Activated CD4-positive, alpha-beta memory T cell treated with anti-CD3 and anti-CD28 coated beads, Interleukin-2, amount 10 ng/mL, durations not matched to agents 7 days and 5 days (primary cell): ENCODE data around the gene LSM4. TPM values are rescaled to one million over a fixed set of nuclear protein-coding genes. Genes with fewer than 3 reads are reported as not detected.
A peak's percentile ranks its signal among the peaks of the same experiment; 100 is the strongest.

Experiments
- CTCF ChIA-PET: fragments of 350-600 bp; sonication (Branson Sonifier 250); formaldehyde crosslinking; loops from one replicate; lab custom pipeline; 2021; ENCODE audit warnings: antibody characterized with exemption, inconsistent platforms; lab: Charles Lee
- POLR2A ChIA-PET: fragments of 350-600 bp; sonication (Branson Sonifier 250); formaldehyde crosslinking; loops from one replicate; lab custom pipeline; 2021; ENCODE audit warnings: antibody characterized with exemption; lab: Charles Lee
- DNase-seq: peaks from one replicate; pipeline ENCODE4 v3.0.0-alpha.2; 2020
- H3K27ac Mint-ChIP-seq: one replicate; pipeline ENCODE4 v1.8.0; 2021; ENCODE audit warnings: mild to moderate bottlenecking, mixed read lengths
- H3K27me3 Mint-ChIP-seq: one replicate; pipeline ENCODE4 v1.8.0; 2021; ENCODE audit warnings: mixed read lengths
- H3K36me3 Mint-ChIP-seq: one replicate; pipeline ENCODE4 v1.8.0; 2021; ENCODE audit warnings: low read depth, mixed read lengths
- H3K4me1 Mint-ChIP-seq: one replicate; pipeline ENCODE4 v1.8.0; 2021; ENCODE audit warnings: mixed read lengths
- H3K4me3 Mint-ChIP-seq: one replicate; pipeline ENCODE4 v1.8.0; 2021; ENCODE audit warnings: mild to moderate bottlenecking, mixed read lengths
- H3K9me3 Mint-ChIP-seq: one replicate; pipeline ENCODE4 v1.8.0; 2021; ENCODE audit warnings: mixed read lengths
- total RNA-seq, 2 experiments: library from RNA; stranded (reverse); gene quantifications; one replicate each; pipeline ENCODE4 v1.2.3, GENCODE V29; 2021

LSM4 gene
- total RNA-seq, 2 experiments from 2014 or later, result 180 to 186 TPM

GRCh38 chr19:18308051-18308947 lies 14.6 kb downstream of the LSM4 start:
- H3K36me3 Mint-ChIP-seq, result peaks cover 65% of the 10 kb centered on the region
- H3K27ac Mint-ChIP-seq, result peak overlapping the region; percentile 94
- no peaks in the 10 kb centered on the region for H3K27me3 Mint-ChIP-seq
- H3K4me1 Mint-ChIP-seq, result peaks cover 46% of the 10 kb centered on the region
- POLR2A ChIA-PET, result interaction anchor here (1.7 to 25.3 kb wide), 4 partner anchors 11 to 110 kb away, joined by 7 to 1184 read pairs (median 172); partner anchors contain the start of genes IQCN, JUND, LSM4 and SSBP4
- no peaks in the 10 kb centered on the region for H3K9me3 Mint-ChIP-seq
- CTCF ChIA-PET, result interaction anchor here (1.1 to 3.4 kb wide), 2 partner anchors 9 to 28 kb away, joined by 4 to 46 read pairs; partner anchors contain the start of gene JUND
- DNase-seq, result no peak
- no peak overlapping the region for H3K4me3 Mint-ChIP-seq

- peaks cover 48% of the 10 kb centered on the region for H3K4me1 Mint-ChIP-seq
- DNase-seq, result peak; percentile 37
- H3K4me3 Mint-ChIP-seq, result peak overlapping the region; percentile 93
- no peaks in the 10 kb centered on the region for H3K27me3 Mint-ChIP-seq
- H3K36me3 Mint-ChIP-seq, result peaks cover 60% of the 10 kb centered on the region
- ChIA-PET CTCF (interaction anchor here (0.5 to 3.4 kb wide), 7 partner anchors 13 to 103 kb away, joined by 3 to 46 read pairs (median 3); partner anchors contain the start of gene JUND), POLR2A (interaction anchor here (0.8 to 25.3 kb wide), 7 partner anchors 12 to 111 kb away, joined by 3 to 1184 read pairs (median 7); partner anchors contain the start of genes IQCN, JUND, LSM4 and SSBP4)
- H3K9me3 Mint-ChIP-seq, result no peaks in the 10 kb centered on the region
- H3K27ac Mint-ChIP-seq, result peak overlapping the region; percentile 94
Observed at GRCh38 chr19:18307271-18307681, 15.6 kb downstream of the LSM4 start.

GRCh38 chr19:18306888-18307260 lies 16.0 kb downstream of the LSM4 start:
- Mint-ChIP-seq H3K4me1 (peaks cover 51% of the 10 kb centered on the region), H3K27me3 (no peaks in the 10 kb centered on the region), H3K36me3 (peaks cover 60% of the 10 kb centered on the region), H3K4me3 (peak overlapping the region; percentile 93), H3K27ac (peak overlapping the region; percentile 94), H3K9me3 (no peaks in the 10 kb centered on the region)
- peak; percentile 41 for DNase-seq
- CTCF ChIA-PET, result interaction anchor here (0.5 to 3.4 kb wide), 7 partner anchors 14 to 104 kb away, joined by 3 to 46 read pairs (median 3); partner anchors contain the start of gene JUND
- POLR2A ChIA-PET, result interaction anchor here (0.8 to 25.3 kb wide), 7 partner anchors 12 to 112 kb away, joined by 3 to 1184 read pairs (median 7); partner anchors contain the start of genes IQCN, JUND, LSM4 and SSBP4

GRCh38 chr19:18306209-18306887 lies 16.5 kb downstream of the LSM4 start:
- peaks cover 52% of the 10 kb centered on the region for H3K4me1 Mint-ChIP-seq
- peak overlapping the region; percentile 94 for H3K27ac Mint-ChIP-seq
- H3K36me3 Mint-ChIP-seq, result peaks cover 60% of the 10 kb centered on the region
- no peak for DNase-seq
- POLR2A ChIA-PET, result interaction anchor here (0.8 to 25.3 kb wide), 11 partner anchors 10 to 112 kb away, joined by 3 to 1184 read pairs (median 8); partner anchors contain the start of genes IQCN, JUND, LSM4 and SSBP4
- H3K27me3 Mint-ChIP-seq, result no peaks in the 10 kb centered on the region
- peak overlapping the region; percentile 93 for H3K4me3 Mint-ChIP-seq
- CTCF ChIA-PET, result interaction anchor here (0.5 to 6.7 kb wide), 8 partner anchors 14 to 104 kb away, joined by 3 to 261 read pairs (median 4); partner anchors contain the start of gene JUND
- no peaks in the 10 kb centered on the region for H3K9me3 Mint-ChIP-seq

- peaks cover 53% of the 10 kb centered on the region for H3K4me1 Mint-ChIP-seq
- H3K27me3 Mint-ChIP-seq, result no peaks in the 10 kb centered on the region
- peaks cover 47% of the 10 kb centered on the region for H3K36me3 Mint-ChIP-seq
- CTCF ChIA-PET, result interaction anchor here (0.6 to 6.7 kb wide), 13 partner anchors 10 to 130 kb away, joined by 3 to 261 read pairs (median 4); partner anchors contain the start of genes IQCN, JUND and LSM4
- H3K27ac Mint-ChIP-seq, result peak overlapping the region; percentile 94
- DNase-seq, result peak; percentile 86
- POLR2A ChIA-PET, result interaction anchor here (0.6 to 12.9 kb wide), 17 partner anchors 8 to 216 kb away, joined by 3 to 709 read pairs (median 5); partner anchors contain the start of genes JUND, LSM4, MPV17L2 and SSBP4
- no peaks in the 10 kb centered on the region for H3K9me3 Mint-ChIP-seq
- H3K4me3 Mint-ChIP-seq, result peak overlapping the region; percentile 93
Observed at GRCh38 chr19:18304458-18305310, 18.2 kb downstream of the LSM4 start.

GRCh38 chr19:18304208-18304457 lies 18.7 kb downstream of the LSM4 start:
- ChIA-PET CTCF (interaction anchor here (0.9 to 6.7 kb wide), 10 partner anchors 10 to 130 kb away, joined by 3 to 261 read pairs (median 12); partner anchors contain the start of genes IQCN, JUND and LSM4), POLR2A (interaction anchor here (0.8 to 12.9 kb wide), 12 partner anchors 12 to 125 kb away, joined by 3 to 709 read pairs (median 9); partner anchors contain the start of genes JUND, LSM4, MPV17L2 and SSBP4)
- Mint-ChIP-seq H3K27me3 (no peaks in the 10 kb centered on the region), H3K27ac (peak overlapping the region; percentile 94), H3K9me3 (no peaks in the 10 kb centered on the region), H3K4me1 (peaks cover 55% of the 10 kb centered on the region), H3K4me3 (peak overlapping the region; percentile 93), H3K36me3 (peaks cover 49% of the 10 kb centered on the region)
- peak; percentile 36 for DNase-seq

GRCh38 chr19:18301718-18302111 lies 21.2 kb downstream of the LSM4 start:
- ChIA-PET CTCF (interaction anchor here (1.2 to 6.7 kb wide), 2 partner anchors 9 to 22 kb away, joined by 5 to 261 read pairs; partner anchors contain the start of gene JUND), POLR2A (interaction anchor here (0.9 to 12.9 kb wide), 4 partner anchors 10 to 23 kb away, joined by 3 to 709 read pairs (median 278); partner anchors contain the start of genes JUND and LSM4)
- peaks cover 46% of the 10 kb centered on the region for H3K36me3 Mint-ChIP-seq
- no peaks in the 10 kb centered on the region for H3K27me3 Mint-ChIP-seq
- no peak for DNase-seq
- no peaks in the 10 kb centered on the region for H3K9me3 Mint-ChIP-seq
- peaks cover 63% of the 10 kb centered on the region for H3K4me1 Mint-ChIP-seq
- H3K27ac Mint-ChIP-seq, result peak overlapping the region; percentile 61
- H3K4me3 Mint-ChIP-seq, result peak overlapping the region; percentile 24

GRCh38 chr19:18300930-18301717 lies 21.8 kb downstream of the LSM4 start:
- DNase-seq, result no peak
- peaks cover 46% of the 10 kb centered on the region for H3K36me3 Mint-ChIP-seq
- H3K4me3 Mint-ChIP-seq, result peak overlapping the region; percentile 24
- H3K27ac Mint-ChIP-seq, result peak overlapping the region; percentile 61
- peaks cover 61% of the 10 kb centered on the region for H3K4me1 Mint-ChIP-seq
- ChIA-PET CTCF (interaction anchor here (1.2 to 6.7 kb wide), 2 partner anchors 9 to 21 kb away, joined by 5 to 261 read pairs; partner anchors contain the start of gene JUND), POLR2A (interaction anchor here (0.9 to 12.9 kb wide), 4 partner anchors 9 to 22 kb away, joined by 3 to 709 read pairs (median 278); partner anchors contain the start of genes JUND and LSM4)
- no peaks in the 10 kb centered on the region for H3K9me3 Mint-ChIP-seq
- H3K27me3 Mint-ChIP-seq, result no peaks in the 10 kb centered on the region

- no peak for DNase-seq
- ChIA-PET POLR2A (interaction anchor here (1.0 to 10.4 kb wide), 2 partner anchors 18 to 20 kb away, joined by 3 to 709 read pairs; partner anchors contain the start of gene JUND), CTCF (interaction anchor here (0.8 to 6.7 kb wide), 3 partner anchors 20 to 29 kb away, joined by 3 to 261 read pairs (median 5); partner anchors contain the start of gene JUND)
- Mint-ChIP-seq H3K4me1 (peaks cover 62% of the 10 kb centered on the region), H3K4me3 (no peak overlapping the region), H3K36me3 (peaks cover 44% of the 10 kb centered on the region), H3K9me3 (no peaks in the 10 kb centered on the region), H3K27ac (peak overlapping the region; percentile 21), H3K27me3 (no peaks in the 10 kb centered on the region)
Observed at GRCh38 chr19:18299654-18300053, 23.2 kb downstream of the LSM4 start.

GRCh38 chr19:18298601-18299000 lies 24.3 kb downstream of the LSM4 start:
- Mint-ChIP-seq H3K27me3 (no peaks in the 10 kb centered on the region), H3K36me3 (peaks cover 41% of the 10 kb centered on the region), H3K4me1 (peaks cover 69% of the 10 kb centered on the region), H3K9me3 (no peaks in the 10 kb centered on the region), H3K4me3 (no peak overlapping the region), H3K27ac (peak overlapping the region; percentile 71)
- DNase-seq, result no peak
- CTCF ChIA-PET, result interaction anchor here (2.0 to 3.2 kb wide), 2 partner anchors 20 to 30 kb away, joined by 5 to 20 read pairs; no protein-coding TSS in a partner anchor
- POLR2A ChIA-PET, result interaction anchor here (0.9 to 10.4 kb wide), 2 partner anchors 19 to 24 kb away, joined by 4 to 709 read pairs; partner anchors contain the start of genes JUND and LSM4
